A549 (cell line): ENCODE measurements around the gene KSR2.

ENCODE experiments used
- CTCF ChIP-seq: fragments of >200 bp; sonication (Bioruptor Twin); formaldehyde crosslinking; IDR thresholded peaks from 3 replicates; pipeline ENCODE4 v1.5.1; 2016
- ESRRA ChIP-seq: fragments of 150-350 bp; IDR thresholded peaks from 2 replicates; pipeline ENCODE4 v1.6.1; 2014; ENCODE audit warnings: mild to moderate bottlenecking, low read length, borderline replicate concordance
- MAX ChIP-seq: IDR thresholded peaks from 2 replicates; pipeline ENCODE4 v1.6.1; 2012

- TF ChIP-seq MAX (no peak), CTCF (no peak), ESRRA (no peak)
Observed at GRCh38 chr12:117483501-117483900, 485.3 kb downstream of the KSR2 start.
